ENCODE data around the gene HOXD9. TPM values are rescaled to one million over a fixed set of nuclear protein-coding genes. Genes with fewer than 3 reads are reported as not detected.

The HOXD9 gene
- total RNA-seq, 2 experiments from 2014 or later, result not detected

DNA sequence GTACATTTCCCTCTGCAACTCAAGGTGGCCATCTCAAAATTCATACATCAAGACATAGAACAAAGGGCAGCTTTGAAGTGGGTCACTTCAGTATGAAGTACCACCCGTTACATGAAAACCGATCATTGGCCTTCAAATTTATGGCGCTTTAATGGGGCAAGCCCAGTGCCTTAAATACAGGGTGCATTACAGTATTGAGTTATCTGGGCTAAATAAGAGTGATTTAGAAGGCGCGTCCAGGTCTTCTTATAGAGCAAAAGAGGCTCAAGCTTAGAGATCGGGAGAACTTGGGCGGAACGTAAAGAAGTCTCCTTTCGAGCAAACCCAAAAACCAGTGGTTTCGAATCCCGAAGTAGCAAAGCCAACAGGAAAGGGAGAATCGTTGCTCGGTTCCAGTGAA, 41.7 kb downstream of the HOXD9 start:
- no peaks in the 10 kb centered on the region for H3K4me1 ChIP-seq (ENCODE audit: insufficient read depth, low read length, poor library complexity, severe bottlenecking)
- intact Hi-C loops (cut with micrococcal nuclease; ENCODE audit: unreplicated experiment), result no loop called here
- no peaks in the 10 kb centered on the region for H3K9me2 ChIP-seq (ENCODE audit: insufficient read depth, low read length)
- no peak overlapping the region for H2AFZ ChIP-seq (ENCODE audit: low read length)
- H3K9me3 ChIP-seq (ENCODE audit: low read length), result no peaks in the 10 kb centered on the region
- no peaks in the 10 kb centered on the region for H3K79me2 ChIP-seq (ENCODE audit: insufficient read depth, low read depth, low read length)
- no peak for DNase-seq (ENCODE audit: low spot score)
- BruUV-seq (replicated peaks), result no TSS peak
- TF ChIP-seq EZH2phosphoT487 (IDR thresholded peaks at IDR 0.05; ENCODE audit: borderline replicate concordance, low read depth, low read length), result no peak
- TF ChIP-seq, protein P1, sequence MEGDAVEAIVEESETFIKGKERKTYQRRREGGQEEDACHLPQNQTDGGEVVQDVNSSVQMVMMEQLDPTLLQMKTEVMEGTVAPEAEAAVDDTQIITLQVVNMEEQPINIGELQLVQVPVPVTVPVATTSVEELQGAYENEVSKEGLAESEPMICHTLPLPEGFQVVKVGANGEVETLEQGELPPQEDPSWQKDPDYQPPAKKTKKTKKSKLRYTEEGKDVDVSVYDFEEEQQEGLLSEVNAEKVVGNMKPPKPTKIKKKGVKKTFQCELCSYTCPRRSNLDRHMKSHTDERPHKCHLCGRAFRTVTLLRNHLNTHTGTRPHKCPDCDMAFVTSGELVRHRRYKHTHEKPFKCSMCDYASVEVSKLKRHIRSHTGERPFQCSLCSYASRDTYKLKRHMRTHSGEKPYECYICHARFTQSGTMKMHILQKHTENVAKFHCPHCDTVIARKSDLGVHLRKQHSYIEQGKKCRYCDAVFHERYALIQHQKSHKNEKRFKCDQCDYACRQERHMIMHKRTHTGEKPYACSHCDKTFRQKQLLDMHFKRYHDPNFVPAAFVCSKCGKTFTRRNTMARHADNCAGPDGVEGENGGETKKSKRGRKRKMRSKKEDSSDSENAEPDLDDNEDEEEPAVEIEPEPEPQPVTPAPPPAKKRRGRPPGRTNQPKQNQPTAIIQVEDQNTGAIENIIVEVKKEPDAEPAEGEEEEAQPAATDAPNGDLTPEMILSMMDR (conservative IDR thresholded peaks at IDR 0.05; ENCODE audit: low read length), result no peak
- H4K20me1 ChIP-seq (ENCODE audit: insufficient read depth, low read length), result no peaks in the 10 kb centered on the region
- POLR2A ChIA-PET, result no interaction called here
- no peak overlapping the region for H3K4me3 ChIP-seq (ENCODE audit: low read depth, low read length, poor library complexity, severe bottlenecking)
- H3K36me3 ChIP-seq (ENCODE audit: insufficient read depth, low read length), result no peaks in the 10 kb centered on the region
- no peak overlapping the region for H3K4me2 ChIP-seq (ENCODE audit: low read length)
- no peak overlapping the region for H3K27ac ChIP-seq (ENCODE audit: low read depth, low read length, poor library complexity, severe bottlenecking)
- CTCF ChIA-PET (ENCODE audit: unreplicated experiment), result no interaction called here

DNA sequence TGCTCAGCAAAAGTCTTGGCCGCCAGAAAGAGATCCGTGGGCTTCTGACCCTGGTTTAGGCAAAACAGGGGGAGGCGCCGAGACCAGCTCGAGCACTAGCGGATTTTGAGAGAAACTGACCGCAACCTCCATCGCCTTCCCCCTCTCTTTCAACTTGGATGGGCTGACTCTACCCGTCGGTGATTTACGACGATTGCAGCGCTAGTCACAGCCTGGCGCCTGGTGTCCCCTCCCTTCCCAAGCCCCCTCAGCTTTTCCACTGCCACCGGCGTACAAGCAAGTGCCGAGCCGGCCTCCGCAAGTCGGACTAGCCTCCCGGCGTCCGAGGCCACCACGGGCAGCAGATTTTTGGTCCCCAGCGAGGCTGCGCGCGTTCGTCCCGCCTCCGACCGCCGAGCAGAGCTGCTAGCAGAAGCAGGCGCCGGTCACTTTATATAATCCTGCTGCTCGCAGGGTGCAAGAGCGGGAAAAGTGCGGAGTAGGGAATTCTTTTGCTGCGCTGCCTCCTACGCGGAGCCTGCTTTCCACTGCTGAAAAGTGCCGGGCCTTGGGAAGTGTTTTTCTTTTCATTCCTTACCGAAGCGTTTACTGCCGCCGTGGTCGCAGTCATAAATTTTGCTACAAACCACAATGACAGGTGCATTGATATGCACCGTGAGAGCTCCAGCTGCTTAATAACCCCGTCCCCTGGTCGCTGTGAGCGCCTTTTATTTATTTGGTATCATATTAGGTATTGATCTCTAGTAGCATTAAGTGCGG, 42.3 kb downstream of the HOXD9 start:
- DNase-seq (ENCODE audit: low spot score), result no peak
- POLR2A ChIA-PET, result no interaction called here
- no peak for TF ChIP-seq EZH2phosphoT487 (IDR thresholded peaks at IDR 0.05; ENCODE audit: borderline replicate concordance, low read depth, low read length)
- TF ChIP-seq, protein P1 (conservative IDR thresholded peaks at IDR 0.05; ENCODE audit: low read length), result no peak
- Histone ChIP-seq H3K79me2 (ENCODE audit: insufficient read depth, low read depth, low read length) (no peaks in the 10 kb centered on the region), H3K4me3 (ENCODE audit: low read depth, low read length, poor library complexity, severe bottlenecking) (no peak overlapping the region), H3K27ac (ENCODE audit: low read depth, low read length, poor library complexity, severe bottlenecking) (no peak overlapping the region), H3K4me1 (ENCODE audit: insufficient read depth, low read length, poor library complexity, severe bottlenecking) (no peaks in the 10 kb centered on the region), H2AFZ (ENCODE audit: low read length) (no peak overlapping the region), H3K9me2 (ENCODE audit: insufficient read depth, low read length) (no peaks in the 10 kb centered on the region), H3K4me2 (ENCODE audit: low read length) (no peak overlapping the region), H3K9me3 (ENCODE audit: low read length) (no peaks in the 10 kb centered on the region), H3K36me3 (ENCODE audit: insufficient read depth, low read length) (no peaks in the 10 kb centered on the region), H4K20me1 (ENCODE audit: insufficient read depth, low read length) (no peaks in the 10 kb centered on the region)
- CTCF ChIA-PET (ENCODE audit: unreplicated experiment), result no interaction called here
- intact Hi-C loops (cut with micrococcal nuclease; ENCODE audit: unreplicated experiment), result no loop called here
- no TSS peak for BruUV-seq (replicated peaks)

DNA sequence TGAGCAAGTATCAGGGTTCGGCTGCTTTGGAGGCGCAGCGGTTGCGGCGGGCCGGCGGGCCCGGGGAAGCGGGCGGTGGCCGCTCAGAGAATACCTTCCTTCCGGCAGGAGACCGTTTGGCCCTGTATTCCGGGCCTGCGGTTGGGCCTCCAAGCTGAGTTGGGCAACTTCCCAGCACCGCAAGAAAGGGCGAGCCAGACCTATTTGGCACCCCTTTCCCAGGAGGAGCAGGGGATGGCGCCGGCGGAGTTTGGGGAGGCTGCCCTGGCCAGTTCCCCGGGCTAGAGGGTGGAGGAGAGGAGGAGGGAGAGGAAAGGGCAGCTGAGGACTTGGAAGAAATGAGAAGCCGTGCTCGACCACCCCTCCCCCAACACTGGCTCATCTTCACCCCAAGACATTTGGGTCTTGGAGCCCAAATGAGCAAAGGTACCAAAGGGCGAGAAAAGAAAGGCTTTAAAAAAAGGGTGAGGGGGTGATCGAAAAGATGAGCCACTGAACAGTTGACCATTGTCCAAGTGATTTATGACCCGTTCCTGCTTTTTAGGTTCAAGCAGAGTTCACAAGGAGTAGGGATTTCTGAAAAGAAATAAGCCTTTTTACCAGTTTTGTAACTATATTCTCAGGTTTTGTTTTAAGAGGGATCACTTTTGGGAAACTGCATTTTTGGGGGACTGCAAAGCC, 43.0 kb downstream of the HOXD9 start:
- ChIA-PET POLR2A (no interaction called here), CTCF (ENCODE audit: unreplicated experiment) (no interaction called here)
- no peak for DNase-seq (ENCODE audit: low spot score)
- H3K4me3 ChIP-seq (ENCODE audit: low read depth, low read length, poor library complexity, severe bottlenecking), result no peak overlapping the region
- no peaks in the 10 kb centered on the region for H4K20me1 ChIP-seq (ENCODE audit: insufficient read depth, low read length)
- no peaks in the 10 kb centered on the region for H3K9me2 ChIP-seq (ENCODE audit: insufficient read depth, low read length)
- H3K4me1 ChIP-seq (ENCODE audit: insufficient read depth, low read length, poor library complexity, severe bottlenecking), result no peaks in the 10 kb centered on the region
- H3K9me3 ChIP-seq (ENCODE audit: low read length), result no peaks in the 10 kb centered on the region
- no peaks in the 10 kb centered on the region for H3K36me3 ChIP-seq (ENCODE audit: insufficient read depth, low read length)
- no peak overlapping the region for H2AFZ ChIP-seq (ENCODE audit: low read length)
- intact Hi-C loops (cut with micrococcal nuclease; ENCODE audit: unreplicated experiment), result no loop called here
- no peak overlapping the region for H3K4me2 ChIP-seq (ENCODE audit: low read length)
- no peaks in the 10 kb centered on the region for H3K79me2 ChIP-seq (ENCODE audit: insufficient read depth, low read depth, low read length)
- TF ChIP-seq, protein P1 (conservative IDR thresholded peaks at IDR 0.05; ENCODE audit: low read length), result no peak
- TF ChIP-seq EZH2phosphoT487 (IDR thresholded peaks at IDR 0.05; ENCODE audit: borderline replicate concordance, low read depth, low read length), result no peak
- no TSS peak for BruUV-seq (replicated peaks)
- no peak overlapping the region for H3K27ac ChIP-seq (ENCODE audit: low read depth, low read length, poor library complexity, severe bottlenecking)
